ENCODE results near the gene PDE2A. TPM values are rescaled to one million over a fixed set of nuclear protein-coding genes. Genes with fewer than 3 reads are reported as not detected.

PDE2A gene
- total RNA-seq, 1 donor from 2014 or later, result 3.0 TPM

- peaks cover 6% of the 10 kb centered on the region for H3K9me3 Mint-ChIP-seq
- H3K27ac Mint-ChIP-seq (ENCODE audit: unreplicated experiment), result no peak overlapping the region
- H3K36me3 Mint-ChIP-seq (ENCODE audit: low read depth), result no peaks in the 10 kb centered on the region
- peaks cover 23% of the 10 kb centered on the region for H3K4me1 Mint-ChIP-seq
- peaks cover 56% of the 10 kb centered on the region for H3K27me3 Mint-ChIP-seq (ENCODE audit: low read depth)
- no peak overlapping the region for H3K4me3 Mint-ChIP-seq
- TF ChIP-seq CTCF (conservative IDR thresholded peaks at IDR 0.05), result no peak
- no peak for DNase-seq (ENCODE audit: low read depth, low spot score)
Measured at GRCh38 chr11:72671152-72672099, 2.8 kb downstream of the PDE2A start.

DNA sequence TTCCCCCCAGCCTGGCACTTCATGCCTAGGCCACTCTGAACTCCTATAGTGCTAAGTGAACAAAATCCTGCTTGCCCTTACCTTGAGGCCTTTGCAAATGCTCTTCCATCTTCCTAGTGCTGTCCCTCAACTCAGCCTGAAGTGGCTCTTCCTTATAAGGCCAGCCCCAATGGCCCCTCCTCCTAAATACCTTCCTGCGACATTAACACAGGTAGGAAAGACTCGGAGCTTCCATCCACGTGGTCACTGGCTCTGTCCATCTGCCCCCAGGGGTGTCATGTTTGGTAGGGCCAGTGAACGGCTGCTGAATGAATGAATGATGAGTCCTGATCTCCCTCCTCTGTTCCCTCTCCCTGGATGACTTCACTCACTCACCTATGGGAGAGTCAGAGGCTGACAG lies 4.2 kb downstream of the PDE2A start:
- Mint-ChIP-seq H3K9me3 (peaks cover 6% of the 10 kb centered on the region), H3K4me3 (no peak overlapping the region), H3K4me1 (peaks cover 23% of the 10 kb centered on the region), H3K36me3 (ENCODE audit: low read depth) (no peaks in the 10 kb centered on the region), H3K27me3 (ENCODE audit: low read depth) (peaks cover 45% of the 10 kb centered on the region), H3K27ac (ENCODE audit: unreplicated experiment) (no peak overlapping the region)
- DNase-seq (ENCODE audit: low read depth, low spot score), result no peak
- TF ChIP-seq CTCF (conservative IDR thresholded peaks at IDR 0.05), result no peak

DNA sequence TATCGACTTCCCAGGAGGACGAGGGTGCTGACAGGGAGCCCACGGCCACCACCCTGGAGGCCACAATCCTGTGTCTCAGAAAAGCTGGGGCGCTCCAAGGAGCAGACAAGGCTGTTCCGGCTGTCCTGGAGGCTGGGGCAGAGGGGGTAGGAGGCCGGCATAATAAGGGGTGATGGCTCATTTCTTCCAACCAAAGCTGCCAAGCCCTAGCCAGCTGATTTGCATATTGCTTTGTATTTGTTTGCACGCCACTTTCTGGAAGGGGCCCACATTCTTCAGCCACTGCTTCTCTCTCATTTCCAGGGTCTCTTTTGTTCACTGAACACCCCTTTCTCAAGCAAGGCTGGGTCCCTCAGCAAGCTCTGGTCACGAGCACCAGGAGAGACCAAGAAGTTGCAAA lies 4.7 kb downstream of the PDE2A start:
- DNase-seq (ENCODE audit: low read depth, low spot score), result no peak
- Mint-ChIP-seq H3K27me3 (ENCODE audit: low read depth) (peaks cover 39% of the 10 kb centered on the region), H3K4me1 (peaks cover 21% of the 10 kb centered on the region), H3K9me3 (peaks cover 6% of the 10 kb centered on the region), H3K27ac (ENCODE audit: unreplicated experiment) (no peak overlapping the region), H3K4me3 (no peak overlapping the region), H3K36me3 (ENCODE audit: low read depth) (no peaks in the 10 kb centered on the region)
- TF ChIP-seq CTCF (conservative IDR thresholded peaks at IDR 0.05), result no peak

- DNase-seq (ENCODE audit: low read depth, low spot score), result no peak
- H3K9me3 Mint-ChIP-seq, result peaks cover 6% of the 10 kb centered on the region
- TF ChIP-seq CTCF (conservative IDR thresholded peaks at IDR 0.05), result no peak
- peaks cover 17% of the 10 kb centered on the region for H3K4me1 Mint-ChIP-seq
- H3K27me3 Mint-ChIP-seq (ENCODE audit: low read depth), result peaks cover 32% of the 10 kb centered on the region
- no peaks in the 10 kb centered on the region for H3K36me3 Mint-ChIP-seq (ENCODE audit: low read depth)
- no peak overlapping the region for H3K27ac Mint-ChIP-seq (ENCODE audit: unreplicated experiment)
- no peak overlapping the region for H3K4me3 Mint-ChIP-seq
Measured at GRCh38 chr11:72668629-72669347, 5.4 kb downstream of the PDE2A start.

GRCh38 chr11:72665911-72666472 lies 8.2 kb downstream of the PDE2A start:
- no peak for TF ChIP-seq CTCF (conservative IDR thresholded peaks at IDR 0.05)
- H3K4me3 Mint-ChIP-seq, result no peak overlapping the region
- peaks cover 5% of the 10 kb centered on the region for H3K4me1 Mint-ChIP-seq
- H3K36me3 Mint-ChIP-seq (ENCODE audit: low read depth), result no peaks in the 10 kb centered on the region
- no peak overlapping the region for H3K27ac Mint-ChIP-seq (ENCODE audit: unreplicated experiment)
- DNase-seq (ENCODE audit: low read depth, low spot score), result no peak
- peaks cover 9% of the 10 kb centered on the region for H3K27me3 Mint-ChIP-seq (ENCODE audit: low read depth)
- H3K9me3 Mint-ChIP-seq, result peaks cover 6% of the 10 kb centered on the region
